ENCODE data around the gene LMTK2.

DNA sequence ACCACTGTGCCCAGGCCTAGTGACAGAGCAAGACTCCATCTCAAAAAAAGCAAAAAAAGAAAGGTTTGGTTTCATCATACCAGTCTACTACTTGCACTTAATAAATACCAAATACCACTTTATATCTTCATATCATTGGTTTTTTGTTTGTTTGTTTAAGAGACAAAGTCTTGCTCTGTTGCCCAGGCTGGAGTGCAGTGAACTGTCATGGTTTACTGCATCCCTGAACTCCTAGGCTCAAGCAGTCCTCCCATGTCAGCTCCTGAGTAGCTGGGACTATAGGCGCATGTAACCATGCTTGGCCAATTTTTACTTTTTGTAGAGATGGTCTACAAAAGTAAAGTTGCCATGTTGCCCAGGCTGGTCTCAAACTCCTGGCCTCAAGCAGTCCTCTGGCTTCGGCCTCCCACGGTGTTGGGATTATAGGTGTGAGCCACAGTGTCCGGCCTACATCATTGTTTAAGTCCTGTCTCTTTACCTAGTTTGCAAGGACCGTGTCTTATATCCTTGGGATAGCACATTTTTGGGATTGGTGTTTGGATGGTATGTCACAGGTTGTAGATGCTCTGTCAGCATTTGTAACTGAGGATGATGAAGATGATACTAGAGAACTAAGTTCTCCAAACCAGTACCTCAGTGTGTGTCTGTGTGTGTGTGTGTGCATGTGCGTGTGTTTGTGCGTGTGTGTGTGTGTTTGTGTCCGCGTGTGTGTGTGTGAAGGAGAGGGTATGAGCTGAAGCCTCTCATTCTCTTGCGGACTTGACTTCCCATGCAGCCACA lies 9.3 kb downstream of the LMTK2 start:
- TF ChIP-seq, protein P1, sequence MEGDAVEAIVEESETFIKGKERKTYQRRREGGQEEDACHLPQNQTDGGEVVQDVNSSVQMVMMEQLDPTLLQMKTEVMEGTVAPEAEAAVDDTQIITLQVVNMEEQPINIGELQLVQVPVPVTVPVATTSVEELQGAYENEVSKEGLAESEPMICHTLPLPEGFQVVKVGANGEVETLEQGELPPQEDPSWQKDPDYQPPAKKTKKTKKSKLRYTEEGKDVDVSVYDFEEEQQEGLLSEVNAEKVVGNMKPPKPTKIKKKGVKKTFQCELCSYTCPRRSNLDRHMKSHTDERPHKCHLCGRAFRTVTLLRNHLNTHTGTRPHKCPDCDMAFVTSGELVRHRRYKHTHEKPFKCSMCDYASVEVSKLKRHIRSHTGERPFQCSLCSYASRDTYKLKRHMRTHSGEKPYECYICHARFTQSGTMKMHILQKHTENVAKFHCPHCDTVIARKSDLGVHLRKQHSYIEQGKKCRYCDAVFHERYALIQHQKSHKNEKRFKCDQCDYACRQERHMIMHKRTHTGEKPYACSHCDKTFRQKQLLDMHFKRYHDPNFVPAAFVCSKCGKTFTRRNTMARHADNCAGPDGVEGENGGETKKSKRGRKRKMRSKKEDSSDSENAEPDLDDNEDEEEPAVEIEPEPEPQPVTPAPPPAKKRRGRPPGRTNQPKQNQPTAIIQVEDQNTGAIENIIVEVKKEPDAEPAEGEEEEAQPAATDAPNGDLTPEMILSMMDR (conservative IDR thresholded peaks at IDR 0.05; ENCODE audit: low read length): no peak
- no peak for TF ChIP-seq EZH2phosphoT487 (IDR thresholded peaks at IDR 0.05; ENCODE audit: borderline replicate concordance)

All from Loucy (cell line).